Tongue (tissue), 2 donors: Measurements from ENCODE around the gene CYYR1. TPM values are rescaled to one million over a fixed set of nuclear protein-coding genes. Genes with fewer than 3 reads are reported as not detected.

Source experiments
- DNase-seq: peaks from one replicate; pipeline ENCODE4 v3.0.0-alpha.2; 2015
- total RNA-seq: library from RNA; depleted of rRNA; stranded (reverse); fragments of >200 nt; gene quantifications from one replicate; pipeline ENCODE4 v1.2.3, GENCODE V29; 2014

The CYYR1 gene
- 12.6 TPM for total RNA-seq

GRCh38 chr21:26572702-26573381 is at the start of gene CYYR1:
TSS of gene CYYR1 (minus strand) at chr21:26573286. CDS start at chr21:26572940, 346 bp downstream.
- peak; percentile 63 for DNase-seq

- DNase-seq: no peak
Observed at GRCh38 chr21:26617176-26617575, 44.1 kb upstream of the CYYR1 start.

GRCh38 chr21:26614251-26614650 is 41.2 kb upstream of the CYYR1 start:
- no peak for DNase-seq

- peak; percentile 64 for DNase-seq
Observed at GRCh38 chr21:26599261-26599660, 26.2 kb upstream of the CYYR1 start.

GRCh38 chr21:26597981-26598380 is 24.9 kb upstream of the CYYR1 start:
- no peak for DNase-seq

GRCh38 chr21:26597031-26597430 is 23.9 kb upstream of the CYYR1 start:
- no peak for DNase-seq

- no peak for DNase-seq
Observed at GRCh38 chr21:26595971-26596370, 22.9 kb upstream of the CYYR1 start.

- no peak for DNase-seq
Observed at GRCh38 chr21:26593800-26594199, 20.7 kb upstream of the CYYR1 start.

GRCh38 chr21:26591543-26591942 is 18.5 kb upstream of the CYYR1 start:
- no peak for DNase-seq

GRCh38 chr21:26588446-26588845 is 15.4 kb upstream of the CYYR1 start:
- DNase-seq: no peak

GRCh38 chr21:26587736-26588201 is 14.7 kb upstream of the CYYR1 start:
- DNase-seq: peak; percentile 5

- no peak for DNase-seq
Observed at GRCh38 chr21:26583769-26584168, 10.7 kb upstream of the CYYR1 start.

- DNase-seq: no peak
Observed at GRCh38 chr21:26581818-26582217, 8.7 kb upstream of the CYYR1 start.

GRCh38 chr21:26572076-26572701 is 897 bp downstream of the CYYR1 start:
- DNase-seq: peak; percentile 34

- no peak for DNase-seq
Observed at GRCh38 chr21:26570203-26570602, 2.9 kb downstream of the CYYR1 start.

GRCh38 chr21:26565546-26565945 is 7.5 kb downstream of the CYYR1 start:
- no peak for DNase-seq

- DNase-seq: no peak
Observed at GRCh38 chr21:26565111-26565510, 8.0 kb downstream of the CYYR1 start.

- no peak for DNase-seq
Observed at GRCh38 chr21:26563856-26564503, 9.1 kb downstream of the CYYR1 start.

GRCh38 chr21:26560612-26561011 is 12.5 kb downstream of the CYYR1 start:
- no peak for DNase-seq

- no peak for DNase-seq
Observed at GRCh38 chr21:26559099-26559498, 14.0 kb downstream of the CYYR1 start.

- no peak for DNase-seq
Observed at GRCh38 chr21:26557106-26557505, 16.0 kb downstream of the CYYR1 start.

GRCh38 chr21:26555540-26556146 is 17.4 kb downstream of the CYYR1 start:
- DNase-seq: no peak

- no peak for DNase-seq
Observed at GRCh38 chr21:26554365-26554764, 18.7 kb downstream of the CYYR1 start.
